GM21390 (cell line): Measurements from ENCODE around the gene RPL27A.
A peak's percentile ranks its signal among the peaks of the same experiment; 100 is the strongest.

Experiments
- ATAC-seq: cut with Tn5 transposase; IDR thresholded peaks from one replicate; pipeline ENCODE4 v1.9.1; 2021; ENCODE audit not compliant: unreplicated experiment

The RPL27A gene

GRCh38 chr11:8720352-8720751 lies 37.8 kb downstream of the RPL27A start:
- no peak for ATAC-seq

- ATAC-seq = no peak
Observed at GRCh38 chr11:8720868-8721608, 38.4 kb downstream of the RPL27A start.

GRCh38 chr11:8721609-8722500 lies 39.3 kb downstream of the RPL27A start:
- no peak for ATAC-seq

GRCh38 chr11:8722809-8723208 lies 40.2 kb downstream of the RPL27A start:
- no peak for ATAC-seq

GRCh38 chr11:8723711-8724110 lies 41.1 kb downstream of the RPL27A start:
- no peak for ATAC-seq

- ATAC-seq = no peak
Observed at GRCh38 chr11:8724682-8725081, 42.1 kb downstream of the RPL27A start.

- ATAC-seq = no peak
Observed at GRCh38 chr11:8726395-8726794, 43.8 kb downstream of the RPL27A start.

- no peak for ATAC-seq
Observed at GRCh38 chr11:8728563-8728962, 46.0 kb downstream of the RPL27A start.

- ATAC-seq = no peak
Observed at GRCh38 chr11:8729067-8729466, 46.5 kb downstream of the RPL27A start.

- no peak for ATAC-seq
Observed at GRCh38 chr11:8729837-8730696, 47.5 kb downstream of the RPL27A start.

GRCh38 chr11:8730697-8731020 lies 48.1 kb downstream of the RPL27A start:
- no peak for ATAC-seq

GRCh38 chr11:8731647-8732323 lies 49.2 kb downstream of the RPL27A start:
- ATAC-seq = peak; percentile 34

- ATAC-seq = peak; percentile 83
Observed at GRCh38 chr11:8732324-8732670, 49.7 kb downstream of the RPL27A start.

GRCh38 chr11:8732748-8733241 lies 50.2 kb downstream of the RPL27A start:
- no peak for ATAC-seq

- ATAC-seq = no peak
Observed at GRCh38 chr11:8733852-8734251, 51.3 kb downstream of the RPL27A start.

GRCh38 chr11:8735094-8735493 lies 52.5 kb downstream of the RPL27A start:
- ATAC-seq = no peak

GRCh38 chr11:8739309-8739793 lies 56.8 kb downstream of the RPL27A start:
- ATAC-seq = no peak
